ENCODE data around the gene C16orf89.
"Not testable (repeated sequence)": the region's sequence is repeated elsewhere in the genome, so short reads cannot be mapped to it uniquely, and the experiment has no call there.

C16orf89 gene

GRCh38 chr16:5084802-5085201, 19.0 kb upstream of the C16orf89 start:
- peak; percentile 59 for DNase-seq (ENCODE audit: low read depth)

GRCh38 chr16:5084099-5084731, 18.5 kb upstream of the C16orf89 start:
- DNase-seq (ENCODE audit: low read depth), result not testable (repeated sequence)

- not testable (repeated sequence) for DNase-seq (ENCODE audit: low read depth)
Measured at GRCh38 chr16:5083646-5084045, 17.9 kb upstream of the C16orf89 start.

- DNase-seq (ENCODE audit: low read depth), result not testable (repeated sequence)
Measured at GRCh38 chr16:5080996-5081395, 15.2 kb upstream of the C16orf89 start.

- not testable (repeated sequence) for DNase-seq (ENCODE audit: low read depth)
Measured at GRCh38 chr16:5080461-5080860, 14.7 kb upstream of the C16orf89 start.

- DNase-seq (ENCODE audit: low read depth), result no peak
Measured at GRCh38 chr16:5078626-5079025, 12.9 kb upstream of the C16orf89 start.

GRCh38 chr16:5077304-5077703, 11.5 kb upstream of the C16orf89 start:
- no peak for DNase-seq (ENCODE audit: low read depth)

GRCh38 chr16:5075637-5076036, 9.9 kb upstream of the C16orf89 start:
- no peak for DNase-seq (ENCODE audit: low read depth)

GRCh38 chr16:5073771-5074170, 8.0 kb upstream of the C16orf89 start:
- not testable (repeated sequence) for DNase-seq (ENCODE audit: low read depth)

GRCh38 chr16:5073279-5073629, 7.5 kb upstream of the C16orf89 start:
- peak; percentile 46 for DNase-seq (ENCODE audit: low read depth)

- DNase-seq (ENCODE audit: low read depth), result no peak
Measured at GRCh38 chr16:5072334-5073278, 6.8 kb upstream of the C16orf89 start.

GRCh38 chr16:5071681-5072333, 6.1 kb upstream of the C16orf89 start, which contains the start of gene ALG1:
TSS of gene ALG1 (plus strand) at chr16:5071843. CDS start at chr16:5071850, 7 bp downstream.
- DNase-seq (ENCODE audit: low read depth), result peak; percentile 86

GRCh38 chr16:5071341-5071680, 5.6 kb upstream of the C16orf89 start:
- DNase-seq (ENCODE audit: low read depth), result no peak

- DNase-seq (ENCODE audit: low read depth), result no peak
Measured at GRCh38 chr16:5070431-5071186, 4.9 kb upstream of the C16orf89 start.

GRCh38 chr16:5069854-5070253, 4.1 kb upstream of the C16orf89 start:
- DNase-seq (ENCODE audit: low read depth), result no peak

- DNase-seq (ENCODE audit: low read depth), result no peak
Measured at GRCh38 chr16:5069048-5069447, 3.3 kb upstream of the C16orf89 start.

GRCh38 chr16:5066511-5066910, 755 bp upstream of the C16orf89 start:
- no peak for DNase-seq (ENCODE audit: low read depth)

GRCh38 chr16:5065326-5065725, 430 bp downstream of the C16orf89 start:
- DNase-seq (ENCODE audit: low read depth), result no peak

- DNase-seq (ENCODE audit: low read depth), result no peak
Measured at GRCh38 chr16:5064915-5065314, 841 bp downstream of the C16orf89 start.

- no peak for DNase-seq (ENCODE audit: low read depth)
Measured at GRCh38 chr16:5062790-5063765, 2.7 kb downstream of the C16orf89 start.

GRCh38 chr16:5062051-5062450, 3.7 kb downstream of the C16orf89 start:
- DNase-seq (ENCODE audit: low read depth), result no peak
